Panc1 (cell line): ENCODE results near the gene CSRP3. TPM values are rescaled to one million over a fixed set of nuclear protein-coding genes. Genes with fewer than 3 reads are reported as not detected.

ENCODE experiments used
- ATAC-seq: fragments of 200-7000 bp; cut with Tn5 transposase; 2 replicates; pipeline ENCODE4 v1.9.1; 2020; ENCODE audit warnings: mild to moderate bottlenecking, moderate library complexity
- BruUV-seq: library from RNA; stranded (reverse); fragments of 400-500 nt; replicated peaks from 2 replicates; lab custom pipeline; 2021; lab: Mats Ljungman, UMichigan
- CTCF ChIA-PET: fragments of 300-600 bp; sonication (Branson Sonifier 250); formaldehyde crosslinking; loops from one replicate; lab custom pipeline; 2022; ENCODE audit warnings: antibody characterized with exemption; lab: Charles Lee
- POLR2A ChIA-PET: fragments of 300-600 bp; sonication (Branson Sonifier 250); formaldehyde crosslinking; loops from one replicate; lab custom pipeline; 2022; ENCODE audit warnings: antibody characterized with exemption; lab: Charles Lee
- DNase-seq: peaks from one replicate; pipeline ENCODE4 v3.0.0-alpha.2; 2010; ENCODE audit warnings: low read depth, low spot score
- H3K27ac ChIP-seq: 2 replicates; pipeline ENCODE4 v1.5.1; 2011; ENCODE audit warnings: mild to moderate bottlenecking, low read length, inconsistent platforms
- H3K27me3 ChIP-seq: fragments of 200-500 bp; sonication (Bioruptor generic); 2 replicates; pipeline ENCODE4 v1.6.0; 2014; ENCODE audit warnings: low read length, inconsistent platforms; ENCODE audit not compliant: control insufficient read depth, insufficient read depth
- H3K36me3 ChIP-seq: fragments of 200-500 bp; sonication (Bioruptor generic); 2 replicates; pipeline ENCODE4 v1.5.1; 2014; ENCODE audit warnings: inconsistent platforms, mild to moderate bottlenecking, low read length, moderate library complexity; ENCODE audit not compliant: control insufficient read depth, insufficient read depth
- H3K4me1 ChIP-seq: 2 replicates; pipeline ENCODE4 v1.5.1; 2011; ENCODE audit warnings: inconsistent platforms, mild to moderate bottlenecking, low read length, moderate library complexity; ENCODE audit not compliant: control insufficient read depth, insufficient read depth
- H3K4me3 ChIP-seq, 2 experiments: 2 replicates each; pipeline ENCODE4 v1.5.1; 2011 to 2012; ENCODE audit warnings: low read depth in 2 of 2, low read length in 2 of 2, mild to moderate bottlenecking in 2 of 2, inconsistent platforms in 1 of 2, moderate library complexity in 1 of 2
- H3K9me3 ChIP-seq: fragments of 200-500 bp; sonication (Bioruptor generic); 2 replicates; pipeline ENCODE4 v1.5.1; 2014; ENCODE audit warnings: low read depth, mild to moderate bottlenecking, inconsistent platforms, low read length, moderate library complexity; ENCODE audit not compliant: control insufficient read depth, insufficient read depth
- POLR2AphosphoS5 ChIP-seq: IDR thresholded peaks from 2 replicates; pipeline ENCODE4 v1.6.1; 2012; ENCODE audit warnings: mild to moderate bottlenecking, low read depth, low read length, moderate library complexity
- SIN3A ChIP-seq: IDR thresholded peaks from 2 replicates; pipeline ENCODE4 v1.6.1; 2012; ENCODE audit warnings: low read depth, mild to moderate bottlenecking, low read length, moderate library complexity, borderline replicate concordance; ENCODE audit not compliant: insufficient read depth
- TCF7L2 ChIP-seq: IDR thresholded peaks from 2 replicates; pipeline ENCODE4 v1.6.1; 2011; ENCODE audit warnings: mild to moderate bottlenecking, low read depth, low read length, inconsistent platforms
- in situ Hi-C: cut with HindIII; loops from 2 replicates; pipeline ENCODE4 v1.10.0; 2016; ENCODE audit warnings: low sequenced_read_pairs, low pct_unique_long_range_greater_than_20kb
- intact Hi-C: fragments of 100-400 bp; cut with micrococcal nuclease; formaldehyde crosslinking; loops from one replicate; pipeline ENCODE4 v1.10.0; 2022; ENCODE audit not compliant: unreplicated experiment
- total RNA-seq: library from RNA; stranded (reverse); gene quantifications from one replicate; pipeline ENCODE4 v1.2.1, GENCODE V29; 2021; ENCODE audit not compliant: unreplicated experiment
- TF ChIP-seq, protein P1 (sequence below): fragments of 450-650 bp; IDR thresholded peaks from 2 replicates; pipeline ENCODE4 v1.5.1; 2017; ENCODE audit warnings: mild to moderate bottlenecking
- TF ChIP-seq, protein P2 (sequence below), 2 experiments: IDR thresholded peaks; 2 replicates each; pipeline ENCODE4 v1.6.1; 2011 to 2012; ENCODE audit warnings: low read depth in 2 of 2, control low read depth in 1 of 2, low read length in 1 of 2, mild to moderate bottlenecking in 1 of 2, moderate library complexity in 1 of 2; ENCODE audit not compliant: insufficient read depth in 1 of 2

Gene CSRP3
- total RNA-seq, 1 experiment from 2014 or later: not detected

DNA sequence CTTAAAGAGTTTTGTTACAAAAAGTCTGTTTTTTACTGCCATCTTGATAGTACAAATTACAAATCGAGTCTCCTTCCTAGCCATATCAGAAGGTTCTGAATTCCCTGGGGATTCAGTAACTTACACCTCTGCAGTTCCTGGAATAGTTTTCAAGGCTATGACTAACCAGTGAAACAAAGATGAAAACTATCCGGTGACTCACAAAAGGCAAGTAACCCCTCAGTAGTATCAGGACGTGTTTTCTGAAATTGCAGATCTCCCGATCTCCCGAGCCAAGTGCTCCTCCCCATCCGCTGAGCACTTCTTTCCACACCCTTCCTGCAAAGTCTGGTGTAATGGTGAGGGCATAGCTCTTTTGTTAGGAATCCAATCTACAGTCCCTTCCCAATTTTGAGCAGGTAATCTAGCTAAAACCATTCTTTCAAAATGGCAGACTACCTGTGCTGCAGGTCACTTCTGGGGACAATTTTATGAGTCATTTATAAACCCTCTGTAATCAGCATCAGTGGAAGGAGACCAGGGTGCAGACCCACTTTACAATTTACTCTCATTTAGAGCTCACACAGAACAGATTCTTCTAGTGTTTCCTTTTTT lies 31.2 kb upstream of the CSRP3 start:
- ChIA-PET POLR2A (no interaction called here), CTCF (no interaction called here)
- ATAC-seq (peak; percentile 89), DNase-seq (peak; percentile 63)
- in situ Hi-C loops: no loop called here
- intact Hi-C loops: no loop called here
- Histone ChIP-seq H3K4me3 (no peak overlapping the region), H3K27ac (no peak overlapping the region), H3K4me1 (no peaks in the 10 kb centered on the region; the same call in 1 of the 2 replicates), H3K36me3 (peaks cover 22% of the 10 kb centered on the region), H3K27me3 (no peaks in the 10 kb centered on the region), H3K9me3 (no peaks in the 10 kb centered on the region)
- TF ChIP-seq POLR2AphosphoS5 (no peak), TCF7L2 (no peak), SIN3A (no peak)
- TF ChIP-seq, protein P1, sequence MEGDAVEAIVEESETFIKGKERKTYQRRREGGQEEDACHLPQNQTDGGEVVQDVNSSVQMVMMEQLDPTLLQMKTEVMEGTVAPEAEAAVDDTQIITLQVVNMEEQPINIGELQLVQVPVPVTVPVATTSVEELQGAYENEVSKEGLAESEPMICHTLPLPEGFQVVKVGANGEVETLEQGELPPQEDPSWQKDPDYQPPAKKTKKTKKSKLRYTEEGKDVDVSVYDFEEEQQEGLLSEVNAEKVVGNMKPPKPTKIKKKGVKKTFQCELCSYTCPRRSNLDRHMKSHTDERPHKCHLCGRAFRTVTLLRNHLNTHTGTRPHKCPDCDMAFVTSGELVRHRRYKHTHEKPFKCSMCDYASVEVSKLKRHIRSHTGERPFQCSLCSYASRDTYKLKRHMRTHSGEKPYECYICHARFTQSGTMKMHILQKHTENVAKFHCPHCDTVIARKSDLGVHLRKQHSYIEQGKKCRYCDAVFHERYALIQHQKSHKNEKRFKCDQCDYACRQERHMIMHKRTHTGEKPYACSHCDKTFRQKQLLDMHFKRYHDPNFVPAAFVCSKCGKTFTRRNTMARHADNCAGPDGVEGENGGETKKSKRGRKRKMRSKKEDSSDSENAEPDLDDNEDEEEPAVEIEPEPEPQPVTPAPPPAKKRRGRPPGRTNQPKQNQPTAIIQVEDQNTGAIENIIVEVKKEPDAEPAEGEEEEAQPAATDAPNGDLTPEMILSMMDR: no peak
- TF ChIP-seq, protein P2, sequence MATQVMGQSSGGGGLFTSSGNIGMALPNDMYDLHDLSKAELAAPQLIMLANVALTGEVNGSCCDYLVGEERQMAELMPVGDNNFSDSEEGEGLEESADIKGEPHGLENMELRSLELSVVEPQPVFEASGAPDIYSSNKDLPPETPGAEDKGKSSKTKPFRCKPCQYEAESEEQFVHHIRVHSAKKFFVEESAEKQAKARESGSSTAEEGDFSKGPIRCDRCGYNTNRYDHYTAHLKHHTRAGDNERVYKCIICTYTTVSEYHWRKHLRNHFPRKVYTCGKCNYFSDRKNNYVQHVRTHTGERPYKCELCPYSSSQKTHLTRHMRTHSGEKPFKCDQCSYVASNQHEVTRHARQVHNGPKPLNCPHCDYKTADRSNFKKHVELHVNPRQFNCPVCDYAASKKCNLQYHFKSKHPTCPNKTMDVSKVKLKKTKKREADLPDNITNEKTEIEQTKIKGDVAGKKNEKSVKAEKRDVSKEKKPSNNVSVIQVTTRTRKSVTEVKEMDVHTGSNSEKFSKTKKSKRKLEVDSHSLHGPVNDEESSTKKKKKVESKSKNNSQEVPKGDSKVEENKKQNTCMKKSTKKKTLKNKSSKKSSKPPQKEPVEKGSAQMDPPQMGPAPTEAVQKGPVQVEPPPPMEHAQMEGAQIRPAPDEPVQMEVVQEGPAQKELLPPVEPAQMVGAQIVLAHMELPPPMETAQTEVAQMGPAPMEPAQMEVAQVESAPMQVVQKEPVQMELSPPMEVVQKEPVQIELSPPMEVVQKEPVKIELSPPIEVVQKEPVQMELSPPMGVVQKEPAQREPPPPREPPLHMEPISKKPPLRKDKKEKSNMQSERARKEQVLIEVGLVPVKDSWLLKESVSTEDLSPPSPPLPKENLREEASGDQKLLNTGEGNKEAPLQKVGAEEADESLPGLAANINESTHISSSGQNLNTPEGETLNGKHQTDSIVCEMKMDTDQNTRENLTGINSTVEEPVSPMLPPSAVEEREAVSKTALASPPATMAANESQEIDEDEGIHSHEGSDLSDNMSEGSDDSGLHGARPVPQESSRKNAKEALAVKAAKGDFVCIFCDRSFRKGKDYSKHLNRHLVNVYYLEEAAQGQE (IDR thresholded peaks at IDR 0.05; ENCODE audit: insufficient read depth in 1 of 2, low read depth in 2 of 2, low read length in 1 of 2): no peak
- BruUV-seq: no TSS peak

GRCh38 chr11:19229671-19230070 lies 27.9 kb upstream of the CSRP3 start:
- intact Hi-C loops: no loop called here
- Histone ChIP-seq H3K27me3 (no peaks in the 10 kb centered on the region), H3K4me1 (no peaks in the 10 kb centered on the region), H3K36me3 (peaks cover 11% of the 10 kb centered on the region), H3K4me3 (no peak overlapping the region), H3K9me3 (no peaks in the 10 kb centered on the region), H3K27ac (no peak overlapping the region)
- CTCF ChIA-PET: no interaction called here
- POLR2A ChIA-PET: no interaction called here
- DNase-seq: no peak
- no peak for ATAC-seq
- BruUV-seq: no TSS peak
- TF ChIP-seq, protein P2 (IDR thresholded peaks at IDR 0.05; ENCODE audit: insufficient read depth in 1 of 2, low read depth in 2 of 2, low read length in 1 of 2): no peak
- TF ChIP-seq SIN3A: no peak
- TF ChIP-seq, protein P1: no peak
- TF ChIP-seq TCF7L2: no peak
- no peak for TF ChIP-seq POLR2AphosphoS5
- in situ Hi-C loops: no loop called here
